CD4-positive, alpha-beta T cell treated with Interleukin-17A for 4 hours (primary cell): ENCODE data around the gene ROBO4.

Source experiments
- DNase-seq: peaks from one replicate; pipeline ENCODE4 v3.0.0-alpha.2; 2020; ENCODE audit warnings: mixed read lengths

Gene ROBO4

GRCh38 chr11:124918950-124919349 lies 21.3 kb upstream of the ROBO4 start, which contains the start of gene HEPN1:
TSS of gene HEPN1 (plus strand) at chr11:124919250.
- no peak for DNase-seq

DNA sequence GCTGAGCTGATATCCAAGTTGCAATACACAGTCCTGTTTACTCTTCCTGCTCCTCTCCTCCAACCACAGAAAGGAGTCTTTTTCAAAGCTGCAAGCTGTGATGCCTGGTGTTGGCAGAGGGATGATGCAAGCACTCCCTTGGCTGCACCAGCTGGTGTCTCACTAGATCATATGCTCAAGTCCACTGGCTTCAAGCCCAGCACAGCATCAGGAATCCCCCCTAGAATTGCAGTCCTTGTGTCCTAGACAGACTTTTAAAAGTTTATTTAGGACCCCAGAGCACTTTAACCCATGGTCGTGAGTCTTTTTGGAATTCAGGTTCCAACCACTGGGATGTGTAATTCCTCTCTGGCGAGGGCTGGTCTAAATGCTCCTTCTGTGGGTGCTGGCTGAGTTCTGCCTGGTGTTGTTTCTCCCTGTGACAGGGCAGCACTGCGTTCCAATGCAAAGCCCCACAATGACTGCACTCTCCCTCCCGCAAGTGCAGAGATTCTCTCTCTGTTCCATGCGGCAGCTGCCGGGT lies 19.5 kb upstream of the ROBO4 start:
- DNase-seq, result no peak

DNA sequence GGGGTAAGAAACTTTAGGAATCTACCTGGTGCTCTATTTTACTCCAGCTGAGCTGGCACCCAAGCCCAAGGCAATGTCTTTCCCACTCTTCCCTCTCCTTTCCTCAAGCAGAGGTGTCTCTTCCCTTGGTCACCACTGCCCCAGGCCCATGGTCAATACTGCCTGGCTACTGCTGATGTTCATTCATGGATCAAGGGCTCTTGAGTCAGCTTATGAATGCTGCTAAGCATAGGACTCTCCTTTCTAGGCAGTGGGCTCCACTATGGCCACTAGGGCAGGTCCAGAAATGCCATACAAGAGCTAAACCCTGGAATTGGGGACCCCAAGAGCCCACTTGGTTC lies 18.7 kb upstream of the ROBO4 start:
- DNase-seq, result no peak

DNA sequence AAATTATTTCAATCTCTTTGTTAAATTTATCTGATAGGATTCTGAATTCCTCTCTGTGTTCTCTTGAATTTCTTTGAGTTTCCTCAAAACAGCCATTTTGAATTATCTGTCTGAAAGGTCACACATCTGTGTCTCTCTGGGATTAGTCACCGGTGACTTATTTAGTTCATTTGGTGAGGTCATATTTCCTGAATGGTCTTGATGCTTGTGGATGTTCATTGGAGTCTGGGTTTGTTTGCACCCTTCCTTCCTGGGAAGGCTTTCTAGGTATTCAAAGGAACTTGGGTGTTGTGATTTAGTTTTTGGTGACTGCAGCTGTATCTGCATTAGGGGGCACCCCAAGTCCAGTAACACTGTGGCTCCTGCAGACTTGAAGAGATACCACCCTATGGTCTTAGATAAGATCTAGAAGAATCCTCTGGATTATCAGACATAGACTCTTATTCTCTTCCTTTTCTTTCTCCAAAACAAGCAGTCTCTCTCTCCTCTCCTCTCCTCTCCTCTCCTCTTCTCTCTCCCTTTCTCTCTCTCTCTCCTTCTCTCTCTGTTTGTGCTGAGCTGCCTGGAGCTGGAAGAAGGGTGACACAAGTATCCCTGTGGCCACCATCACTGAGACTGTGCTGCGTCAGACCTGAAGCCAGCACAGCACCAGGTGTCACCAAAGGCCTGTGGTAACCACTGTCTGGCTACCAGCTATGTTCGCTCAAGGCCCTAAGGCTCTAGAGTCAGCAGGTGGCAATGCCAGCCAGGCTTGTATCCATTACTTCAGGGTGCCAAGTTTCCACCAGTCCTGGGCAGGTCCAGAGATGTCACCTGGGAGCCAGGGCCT lies 18.1 kb upstream of the ROBO4 start:
- peak; percentile 15 for DNase-seq

GRCh38 chr11:124902616-124903015 lies 5.0 kb upstream of the ROBO4 start:
- no peak for DNase-seq

DNA sequence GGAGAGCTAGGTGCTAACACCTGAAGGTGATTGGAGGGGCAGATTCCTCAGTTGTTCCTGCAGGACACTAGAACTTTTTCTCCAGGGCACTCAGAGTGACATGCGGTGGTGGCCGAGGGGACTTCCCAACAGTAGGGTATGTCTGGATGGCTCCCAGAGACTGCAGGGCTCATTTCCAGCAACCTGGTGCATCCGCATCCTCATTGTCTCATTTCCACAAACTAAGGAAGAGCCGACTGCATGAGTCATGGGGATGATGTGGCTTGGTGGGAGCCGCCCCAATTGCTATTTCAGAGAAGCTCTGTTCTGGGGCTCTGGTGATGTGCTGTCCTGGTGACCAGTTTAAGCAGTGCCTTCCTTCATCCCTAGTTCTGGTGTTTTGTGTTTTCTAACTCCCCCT lies 2.8 kb upstream of the ROBO4 start:
- no peak for DNase-seq

DNA sequence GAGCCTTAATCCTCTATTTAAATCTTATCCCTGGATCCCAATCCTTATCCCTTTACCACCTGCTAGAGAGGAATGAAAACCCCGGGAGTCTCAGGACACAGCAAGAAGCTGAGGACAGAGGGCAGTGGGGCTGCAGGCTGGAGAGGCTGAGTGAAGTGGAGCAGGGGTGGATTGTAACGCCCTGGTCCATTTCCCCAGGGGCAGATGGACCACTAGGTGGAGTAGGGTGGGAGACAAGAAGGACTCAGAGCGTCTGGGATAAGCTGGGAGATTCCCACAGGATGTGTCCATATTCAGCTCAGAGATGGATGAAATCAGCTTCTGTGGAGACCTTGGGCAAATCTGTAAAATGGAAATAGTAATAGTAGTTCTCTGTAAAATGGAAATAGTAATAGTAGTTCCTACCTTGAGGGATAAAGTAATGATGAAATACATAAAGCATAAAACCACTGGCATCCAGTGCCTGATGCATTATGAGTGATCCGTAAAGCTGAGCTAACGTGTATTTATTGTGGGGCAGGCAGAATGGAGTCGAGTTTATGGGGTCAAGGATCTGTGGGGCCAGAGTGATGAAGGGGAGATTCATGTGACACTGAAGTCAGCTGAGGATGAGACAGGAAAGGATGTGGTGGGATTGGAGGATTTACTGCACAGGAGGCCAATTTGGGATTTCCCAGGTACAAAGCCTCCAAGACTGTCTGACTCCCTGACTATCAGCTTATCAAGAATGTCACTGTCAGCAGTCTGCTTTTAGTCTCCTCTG lies 1.9 kb upstream of the ROBO4 start:
- DNase-seq, result no peak

GRCh38 chr11:124898711-124899110 lies 1.0 kb upstream of the ROBO4 start:
- DNase-seq, result no peak

DNA sequence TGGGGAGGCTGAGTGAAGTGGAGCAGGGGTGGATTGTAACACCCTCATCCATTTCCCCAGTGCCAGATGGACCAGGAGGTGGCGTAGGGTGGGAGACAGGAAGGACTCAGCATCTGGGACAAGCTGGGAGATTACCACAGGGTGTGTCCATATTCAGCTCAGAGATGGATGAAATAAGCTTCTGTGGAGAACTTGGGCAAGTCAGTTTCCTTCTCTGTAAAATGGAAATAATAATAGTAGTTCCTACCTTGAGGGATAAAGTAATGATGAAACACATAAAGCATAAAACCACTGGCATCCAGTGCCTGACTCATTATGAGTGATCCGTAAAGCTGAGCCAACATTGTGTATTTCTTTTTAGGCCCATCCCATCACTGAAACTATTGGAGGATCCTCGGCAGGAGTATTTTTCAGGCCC lies 607 bp upstream of the ROBO4 start:
- DNase-seq, result no peak

- no peak for DNase-seq
Measured at GRCh38 chr11:124896821-124897391, 759 bp downstream of the ROBO4 start.

DNA sequence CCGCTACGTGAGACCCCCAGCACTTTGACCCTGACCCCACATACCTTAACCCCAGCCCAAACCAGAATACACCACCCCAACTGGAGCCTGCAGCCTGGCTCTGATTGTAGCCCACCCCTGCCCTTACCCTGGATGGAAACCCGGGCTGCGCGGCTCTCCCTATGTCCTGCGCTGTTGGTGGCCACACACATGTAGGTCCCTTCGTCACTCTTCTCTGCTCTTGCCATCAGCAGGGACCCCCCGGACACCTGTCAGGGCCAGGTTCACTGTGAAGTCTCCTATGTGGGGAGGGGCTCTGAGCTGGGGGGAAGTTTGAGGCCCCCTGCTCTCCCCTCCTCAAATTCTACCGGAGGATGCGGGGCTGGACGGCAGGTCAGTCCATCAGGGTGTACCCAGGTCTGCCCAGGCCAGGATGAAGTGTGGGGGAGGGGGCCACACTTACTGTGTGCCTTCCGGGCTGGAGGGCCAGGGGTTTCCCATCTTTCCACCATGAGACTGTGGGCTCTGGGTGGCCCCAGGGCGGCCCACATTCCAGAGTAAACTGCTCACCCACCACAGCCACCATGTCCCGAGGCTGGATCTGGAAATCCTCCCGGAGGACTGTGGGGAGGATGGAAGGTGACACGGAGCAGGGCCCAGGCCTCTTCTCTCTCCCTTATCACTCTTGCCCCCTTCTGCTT lies 1.5 kb downstream of the ROBO4 start:
- no peak for DNase-seq

- DNase-seq, result no peak
Measured at GRCh38 chr11:124895471-124895971, 2.1 kb downstream of the ROBO4 start.

DNA sequence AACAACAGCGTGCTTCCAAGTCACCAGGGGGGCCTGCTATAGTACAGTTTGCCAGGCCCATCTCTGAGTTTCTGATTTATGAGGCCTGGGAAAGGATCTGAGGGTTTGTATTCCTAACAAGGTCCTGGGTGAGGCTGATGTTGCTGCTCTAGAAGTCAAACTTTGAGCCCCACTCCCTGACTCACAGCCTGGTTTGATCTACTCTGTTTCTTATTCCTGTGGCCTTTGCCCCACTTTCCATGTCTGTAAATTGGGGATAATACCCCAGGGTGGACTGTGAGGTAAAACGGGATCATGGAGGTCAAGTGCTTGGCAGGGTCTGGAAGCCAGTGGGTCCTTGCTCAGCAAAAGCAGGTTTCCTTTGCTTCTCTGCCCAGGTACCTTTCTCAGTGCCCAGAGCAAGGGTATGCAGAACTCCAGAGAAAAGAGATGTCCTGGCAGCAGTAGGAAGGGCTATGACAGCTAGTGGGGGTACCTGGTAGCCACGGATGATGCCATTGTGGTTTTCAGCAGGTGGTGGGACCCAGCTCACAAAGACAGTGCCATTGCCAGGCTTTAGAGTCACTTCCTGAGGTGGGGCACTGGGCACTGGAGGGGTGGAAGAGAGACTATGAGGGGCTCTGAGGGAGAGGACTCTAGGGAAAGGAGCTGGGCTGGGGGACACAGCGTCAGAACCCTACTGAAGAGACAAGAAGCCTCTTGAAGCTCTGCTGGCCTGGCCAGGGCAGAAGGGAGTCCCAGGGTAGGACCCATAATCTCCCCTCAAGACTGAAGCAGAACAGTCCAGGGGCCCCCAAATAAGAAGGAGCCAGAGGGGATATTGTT lies 2.8 kb downstream of the ROBO4 start:
- DNase-seq, result no peak

- DNase-seq, result no peak
Measured at GRCh38 chr11:124893781-124894401, 3.8 kb downstream of the ROBO4 start.

GRCh38 chr11:124892750-124893454 lies 4.8 kb downstream of the ROBO4 start:
- DNase-seq, result no peak

GRCh38 chr11:124892146-124892545 lies 5.5 kb downstream of the ROBO4 start:
- no peak for DNase-seq

GRCh38 chr11:124891373-124891861 lies 6.2 kb downstream of the ROBO4 start:
- no peak for DNase-seq

- no peak for DNase-seq
Measured at GRCh38 chr11:124890683-124891372, 6.8 kb downstream of the ROBO4 start.

- no peak for DNase-seq
Measured at GRCh38 chr11:124890151-124890550, 7.5 kb downstream of the ROBO4 start.
